Stimulated activated CD8-positive, alpha-beta memory T cell treated with anti-CD3 and anti-CD28 coated beads, Interleukin-4, amount 100 ng/mL, for 1 hour (primary cell): Measurements from ENCODE around the gene FOXO3B.
"Not testable (repeated sequence)": the region's sequence is repeated elsewhere in the genome, so short reads cannot be mapped to it uniquely, and the experiment has no call there.

Experiments used
- DNase-seq, 2 donors: peaks; one replicate each; pipeline ENCODE4 v3.0.0-alpha.2; 2020; ENCODE audit warnings: low read depth in 2 of 2, low spot score in 1 of 2

FOXO3B gene

DNA sequence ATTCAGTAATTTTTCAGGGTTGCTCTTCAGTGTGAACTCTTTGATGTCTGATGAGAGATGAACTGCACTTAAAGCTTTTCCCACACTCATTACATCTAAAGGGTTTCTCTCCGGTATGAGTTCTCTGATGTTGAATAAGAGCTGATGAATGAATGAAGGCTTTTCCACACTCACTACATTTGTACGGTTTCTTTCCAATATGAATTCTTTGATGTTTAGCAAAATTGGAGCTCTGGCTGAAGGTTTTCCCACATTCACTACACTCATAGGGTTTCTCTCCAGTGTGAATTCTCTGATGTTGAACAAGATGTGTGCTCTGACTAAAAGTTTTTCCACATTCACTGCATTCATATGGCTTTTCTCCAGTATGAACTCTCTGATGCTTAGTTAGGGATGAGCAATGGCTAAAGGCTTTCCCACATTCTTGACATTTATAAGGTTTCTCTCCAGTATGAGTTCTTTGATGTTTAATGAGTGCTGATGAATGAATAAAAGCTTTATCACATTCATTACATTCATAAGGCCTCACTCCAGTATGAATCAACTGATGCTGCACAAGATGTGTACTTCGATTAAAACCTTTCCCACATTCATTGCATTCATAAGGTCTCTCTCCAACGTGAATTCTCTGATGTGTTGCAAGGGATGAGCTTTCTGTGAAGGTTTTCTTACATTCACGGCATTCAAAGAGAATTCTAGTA lies 20.0 kb downstream of the FOXO3B start:
- not testable (repeated sequence) for DNase-seq

DNA sequence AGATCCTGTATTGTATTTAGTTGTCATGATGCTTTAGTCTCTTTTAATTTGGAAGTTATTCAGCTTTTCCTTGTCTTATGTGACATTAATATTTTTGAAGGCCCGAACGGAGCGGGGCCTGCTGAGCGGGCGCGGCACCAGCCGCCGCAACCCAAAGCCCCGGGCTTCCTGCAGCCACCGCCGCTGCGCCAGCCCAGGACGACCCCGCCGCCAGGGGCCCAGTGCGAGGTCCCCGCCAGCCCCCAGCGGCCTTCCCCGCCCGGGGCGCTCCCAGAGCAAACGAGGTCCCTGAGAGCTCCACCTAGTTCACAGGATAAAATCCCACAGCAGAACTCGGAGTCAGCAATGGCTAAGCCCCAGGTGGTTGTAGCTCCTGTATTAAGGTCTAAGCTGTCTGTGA lies 32.0 kb downstream of the FOXO3B start:
- DNase-seq = not testable (repeated sequence)

DNA sequence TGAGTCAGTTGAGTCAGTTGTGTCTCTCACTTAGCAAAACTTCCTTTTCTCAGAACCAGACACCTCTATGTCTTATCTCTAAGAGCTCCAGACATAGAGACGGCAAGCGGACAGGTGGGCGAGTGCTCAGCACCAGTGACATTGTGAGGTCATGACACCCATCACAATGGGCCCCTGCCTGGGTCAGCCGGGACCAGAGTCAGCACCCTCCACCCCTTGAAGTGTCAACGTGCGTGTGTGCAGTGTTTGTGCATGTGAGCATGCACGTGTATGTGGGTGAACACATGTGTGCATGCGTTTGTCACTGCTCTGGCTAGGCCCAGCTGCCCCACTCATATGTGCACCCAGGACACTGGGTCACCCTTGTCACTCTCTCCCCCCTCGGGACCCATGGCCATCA lies 37.8 kb downstream of the FOXO3B start, which contains the start of gene TBC1D28:
TSS of gene TBC1D28 (minus strand) at position 101 of the 400 bp plus-strand sequence. CDS start 3,039 bp downstream, outside the sequence.
- not testable (repeated sequence) for DNase-seq

DNA sequence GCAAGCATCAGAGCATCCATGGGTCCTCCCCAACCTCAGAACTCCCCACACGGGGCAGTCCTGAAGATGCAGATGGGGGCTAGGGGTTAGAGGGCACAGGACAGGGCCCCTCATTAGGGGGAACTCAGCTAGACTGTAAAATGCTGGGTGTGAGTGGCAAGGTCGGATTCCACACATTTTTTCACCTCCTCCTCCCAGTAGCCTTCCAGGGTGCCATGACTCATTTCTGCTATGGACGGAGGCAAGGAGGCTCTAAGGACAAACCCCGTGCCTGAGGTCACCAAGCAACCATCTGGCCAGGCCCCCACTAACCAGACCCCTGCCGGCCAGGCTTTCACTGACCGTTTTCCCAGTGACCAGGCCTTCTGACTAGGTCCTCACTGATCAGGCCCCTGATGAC lies 39.0 kb downstream of the FOXO3B start:
- DNase-seq = not testable (repeated sequence)

DNA sequence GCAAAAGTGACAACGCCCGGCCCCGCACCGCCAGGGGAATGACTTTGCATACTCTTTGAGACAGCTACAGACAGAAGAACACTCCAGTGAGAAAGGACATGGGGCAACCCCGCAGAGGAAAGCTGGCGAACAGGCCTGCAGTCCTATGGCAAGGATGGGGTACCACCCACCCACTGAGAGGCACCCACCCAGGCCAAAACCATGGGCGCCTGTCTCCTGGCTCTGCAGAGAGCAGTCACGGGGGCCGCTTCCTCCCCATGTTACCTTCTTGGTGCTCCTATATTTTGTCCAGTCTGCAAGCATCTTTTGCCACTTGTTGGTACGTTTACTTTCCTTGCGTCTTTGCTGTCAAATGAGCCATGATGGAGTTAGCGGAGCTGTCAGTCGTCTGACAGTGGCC lies 43.8 kb downstream of the FOXO3B start:
- not testable (repeated sequence) for DNase-seq

DNA sequence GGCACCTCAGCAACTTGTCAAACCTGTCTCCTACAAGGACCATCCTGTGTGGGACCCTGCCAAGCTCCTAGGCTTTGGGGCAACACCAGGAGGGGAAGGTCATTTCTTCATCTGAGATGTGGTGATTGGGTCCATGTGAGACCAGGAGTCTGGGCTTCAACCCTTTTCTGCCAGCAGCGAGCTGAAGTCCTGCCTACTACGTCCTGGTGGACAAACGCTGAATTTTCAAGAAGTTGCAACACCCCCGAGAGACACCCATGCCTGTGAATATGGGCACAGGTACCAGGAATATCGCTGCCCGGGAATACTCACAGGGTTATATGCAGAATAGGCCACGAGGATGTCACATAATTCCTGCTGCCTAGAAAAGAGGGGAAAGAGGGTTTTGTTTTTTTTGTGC lies 45.9 kb downstream of the FOXO3B start:
- DNase-seq = not testable (repeated sequence)

DNA sequence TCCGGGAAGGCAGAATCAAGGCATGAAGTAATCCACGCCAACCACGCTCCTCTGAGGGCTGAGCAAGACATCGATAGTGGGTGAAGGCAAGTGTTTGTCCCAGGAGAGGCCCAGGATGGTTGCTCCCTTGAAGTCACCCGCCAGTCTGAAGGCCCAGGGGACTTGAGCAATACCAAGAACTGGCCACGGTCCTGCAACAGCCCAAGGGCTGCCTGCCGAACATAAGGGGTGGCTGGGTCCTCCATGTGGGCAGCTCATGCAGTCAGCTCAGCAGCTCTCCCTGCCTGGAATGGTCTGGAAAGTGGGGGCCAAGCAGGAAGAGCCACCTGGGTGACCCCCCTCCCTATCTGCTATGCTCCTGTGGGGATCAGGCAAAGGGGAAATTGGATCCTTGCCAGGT lies 46.3 kb downstream of the FOXO3B start:
- DNase-seq = not testable (repeated sequence)

DNA sequence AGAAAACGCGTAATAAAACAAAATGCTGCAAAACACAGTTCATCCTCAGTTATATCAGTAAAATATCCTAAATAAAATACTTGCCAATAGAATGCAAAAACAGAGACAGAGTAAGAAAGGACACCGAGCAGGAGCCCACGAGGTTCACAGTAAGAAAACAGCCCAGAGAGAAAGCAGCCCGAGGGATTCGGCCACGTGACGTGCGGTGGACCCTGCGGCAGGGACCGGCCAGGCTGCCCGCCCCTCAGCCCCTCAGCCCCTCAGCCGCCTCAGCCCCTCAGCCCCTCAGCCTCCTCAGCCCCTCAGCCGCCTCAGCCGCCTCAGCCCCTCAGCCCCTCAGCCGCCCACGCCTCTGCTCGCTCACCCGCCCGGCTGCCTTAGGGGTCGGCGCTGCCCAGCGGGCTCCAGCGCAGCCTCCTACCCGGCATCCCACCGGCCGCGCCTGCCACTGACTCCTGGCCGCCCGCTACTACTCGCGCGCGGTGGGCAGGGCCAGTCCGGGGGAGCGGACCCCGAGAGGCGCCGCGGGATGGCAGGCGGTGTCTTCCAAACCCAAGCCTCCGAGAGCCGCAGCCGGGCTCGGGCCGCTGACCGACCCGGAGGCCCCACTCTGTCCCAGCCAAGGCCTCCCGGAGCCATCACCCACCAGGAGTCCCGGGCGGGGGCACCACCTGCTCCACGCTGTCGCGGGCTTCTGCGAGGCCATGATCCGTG lies 47.4 kb downstream of the FOXO3B start:
- not testable (repeated sequence) for DNase-seq
